DMS 273 (cell line): ENCODE measurements around the gene TRPM1.

ENCODE experiments used
- DNase-seq: peaks from one replicate; lab custom pipeline; 2025; ENCODE audit not compliant: unreplicated experiment; lab: John Stamatoyannopoulos, UW

The TRPM1 gene

DNA sequence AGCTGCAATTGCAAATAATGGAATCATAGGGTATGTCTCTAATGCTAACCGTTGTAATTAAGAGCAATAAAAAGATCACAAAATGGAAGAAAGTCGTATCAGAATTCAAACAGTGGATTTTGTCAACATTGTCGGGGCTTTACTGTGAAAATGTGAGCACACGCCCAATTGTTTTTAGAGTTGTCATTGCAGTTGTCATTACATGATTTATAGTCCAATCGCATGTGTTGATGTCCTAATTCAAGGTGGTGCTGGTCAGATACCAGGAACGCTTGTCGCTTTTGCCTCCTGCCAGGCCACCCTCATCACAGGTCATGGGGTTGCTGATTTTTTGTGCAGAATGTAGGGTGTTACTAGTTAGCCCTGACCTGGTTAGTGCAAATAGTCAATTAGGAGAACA lies 16.2 kb downstream of the TRPM1 start:
- no peak for DNase-seq

DNA sequence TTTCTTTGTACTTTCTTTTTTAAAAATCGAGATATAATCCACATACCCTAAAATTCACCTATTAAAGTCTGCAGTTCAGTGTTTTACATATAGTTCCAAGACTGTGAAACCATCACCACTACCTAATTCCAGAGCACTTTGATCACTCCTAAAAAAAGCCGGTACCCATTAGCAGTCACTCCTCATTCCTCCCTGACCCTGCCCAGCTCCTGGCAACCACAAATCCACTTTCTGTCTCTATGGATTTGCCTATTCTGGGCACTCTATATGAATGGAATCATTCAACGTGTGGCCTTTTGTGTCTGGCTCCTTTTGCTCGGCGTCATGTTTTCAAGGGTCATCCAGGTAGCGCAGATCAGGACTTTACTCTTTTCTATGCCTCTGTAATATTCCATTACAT lies 17.3 kb downstream of the TRPM1 start:
- no peak for DNase-seq

DNA sequence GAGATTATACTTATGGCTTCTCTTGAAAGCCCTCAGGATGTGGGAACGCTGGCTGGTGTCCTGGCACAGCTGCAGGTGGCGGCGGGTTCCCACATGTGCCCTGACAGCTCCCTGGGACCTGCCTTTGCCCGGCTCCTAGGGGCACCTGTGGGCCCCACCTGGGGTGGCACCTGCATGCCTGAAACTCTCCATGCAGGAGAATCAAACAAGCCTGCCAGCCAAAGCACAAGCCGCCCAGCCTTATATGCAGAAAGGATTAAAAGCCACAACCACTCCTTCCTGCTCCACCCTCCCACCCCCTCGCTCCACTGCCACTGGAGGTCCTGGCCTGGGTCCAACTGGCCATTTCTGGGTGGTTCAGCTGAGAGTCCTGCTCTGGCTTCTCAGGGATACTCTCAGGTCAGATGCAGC lies 18.1 kb downstream of the TRPM1 start:
- DNase-seq, result no peak

DNA sequence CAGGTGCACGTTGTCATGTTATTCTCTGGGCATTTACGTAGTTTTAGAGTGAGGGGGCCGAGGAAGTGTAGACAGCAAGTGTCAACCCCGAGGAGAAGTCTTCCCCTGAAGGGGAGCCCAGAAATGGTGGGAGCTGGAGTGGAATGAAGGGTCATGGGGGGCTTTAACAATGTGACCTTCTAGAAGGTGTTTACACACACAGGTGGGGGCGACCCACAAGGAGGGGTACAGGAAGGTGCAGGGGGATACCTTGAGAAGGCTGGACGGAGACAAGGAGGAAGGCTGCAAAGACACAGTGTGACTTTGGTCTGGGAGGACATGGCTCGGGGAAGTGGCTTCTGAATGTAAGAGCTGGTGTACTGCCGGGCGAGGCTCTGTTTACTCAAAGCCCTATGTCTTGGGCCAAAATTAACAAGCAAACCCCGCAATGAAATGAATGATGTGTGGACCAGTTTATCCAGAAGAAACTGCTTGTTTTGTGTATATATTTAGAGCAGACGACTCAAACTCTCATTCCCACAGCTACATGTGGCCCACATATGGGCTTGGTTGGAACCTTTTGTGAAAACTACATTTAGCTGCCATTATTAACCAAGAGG lies 18.7 kb downstream of the TRPM1 start:
- DNase-seq, result no peak

DNA sequence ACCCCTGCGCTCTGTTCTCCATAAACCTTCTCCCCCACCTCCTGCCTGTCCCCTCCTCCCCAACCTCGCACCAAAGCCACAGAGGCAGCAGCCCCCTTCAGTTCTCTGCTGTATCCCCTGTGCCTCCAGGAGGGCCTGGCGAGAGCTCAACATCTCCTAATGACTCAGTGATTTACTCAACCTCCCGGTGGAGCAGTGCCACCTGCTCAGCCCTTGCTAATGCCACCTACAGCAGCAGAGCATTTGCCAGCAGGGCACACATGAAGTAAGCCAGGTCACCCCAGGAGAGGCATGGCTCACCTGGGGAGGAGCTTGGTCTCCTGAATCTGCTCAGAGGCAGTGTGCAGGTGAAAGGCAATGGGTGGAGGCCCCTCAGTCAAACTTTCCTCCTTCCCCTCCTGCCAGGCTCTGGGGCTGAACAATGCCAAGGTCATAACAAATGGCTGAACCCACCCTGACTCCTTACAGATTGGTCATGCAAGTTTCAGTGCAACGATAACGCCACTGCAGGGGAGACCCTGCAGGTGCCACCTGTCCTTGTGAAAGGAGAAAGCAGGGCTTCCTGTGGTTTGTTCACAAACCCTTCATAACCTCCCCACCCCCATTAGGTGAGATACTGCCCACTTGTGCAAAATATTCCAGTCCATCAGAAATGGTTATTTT lies 19.8 kb downstream of the TRPM1 start:
- peak; percentile 3 for DNase-seq

DNA sequence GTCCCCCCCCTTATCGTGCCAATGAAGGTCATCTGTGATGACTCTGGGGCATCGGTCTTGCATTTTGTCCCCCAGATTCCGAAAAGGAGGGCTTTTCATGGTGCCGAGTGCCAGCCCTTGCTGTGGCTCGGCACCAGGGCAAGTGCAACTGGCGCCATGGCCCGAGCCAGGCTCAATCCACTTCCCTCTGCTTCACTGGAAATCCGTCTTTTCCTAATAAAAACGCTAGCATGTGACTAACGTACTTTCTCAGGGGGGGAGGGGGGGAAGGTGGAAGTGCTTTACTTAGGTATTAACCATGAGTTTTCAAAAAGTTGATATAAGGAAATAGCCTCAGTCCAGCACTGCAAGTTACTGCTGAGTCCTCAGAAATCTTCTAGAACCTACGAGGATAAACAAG lies 20.5 kb downstream of the TRPM1 start:
- DNase-seq, result no peak

DNA sequence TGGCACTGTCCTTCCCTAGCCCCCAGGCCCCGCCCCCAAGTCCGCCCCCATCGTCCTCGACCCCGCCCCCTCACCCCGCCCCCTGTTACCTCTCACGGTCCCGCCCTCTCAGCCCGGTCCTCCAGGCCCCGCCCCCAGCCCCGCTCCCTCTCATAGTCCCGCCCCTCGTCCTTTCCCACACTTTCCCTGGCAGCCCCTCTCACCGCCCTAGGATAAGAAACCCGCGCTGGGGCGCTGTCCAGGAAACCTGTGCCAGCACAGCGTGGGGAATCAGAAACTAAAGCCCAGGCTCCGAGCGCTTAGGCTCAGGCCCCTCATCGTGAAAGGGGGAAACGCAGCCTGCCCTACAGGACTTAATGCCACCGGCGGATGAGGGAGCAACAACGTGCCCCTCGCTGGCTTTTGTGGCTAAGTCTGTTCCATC lies 20.9 kb downstream of the TRPM1 start:
- DNase-seq, result no peak

DNA sequence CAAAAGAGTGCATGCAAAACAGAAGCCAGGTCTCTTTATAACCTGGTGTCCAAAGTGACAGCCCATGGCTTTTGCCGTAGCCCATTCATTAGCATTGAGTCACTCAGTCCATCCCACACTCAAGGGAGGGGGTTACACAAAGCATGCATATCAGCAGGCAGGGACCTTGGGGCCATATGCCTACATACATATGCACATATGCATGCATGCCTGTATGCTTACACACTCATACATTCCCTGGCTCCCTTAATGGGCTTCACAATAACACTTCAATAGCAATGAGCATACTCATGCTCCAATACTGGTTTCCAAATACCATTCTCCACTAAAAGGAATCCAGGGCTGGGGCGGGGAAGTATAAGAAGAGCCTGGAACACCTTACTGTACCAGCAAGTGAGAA lies 22.0 kb downstream of the TRPM1 start:
- peak; percentile 16 for DNase-seq

DNA sequence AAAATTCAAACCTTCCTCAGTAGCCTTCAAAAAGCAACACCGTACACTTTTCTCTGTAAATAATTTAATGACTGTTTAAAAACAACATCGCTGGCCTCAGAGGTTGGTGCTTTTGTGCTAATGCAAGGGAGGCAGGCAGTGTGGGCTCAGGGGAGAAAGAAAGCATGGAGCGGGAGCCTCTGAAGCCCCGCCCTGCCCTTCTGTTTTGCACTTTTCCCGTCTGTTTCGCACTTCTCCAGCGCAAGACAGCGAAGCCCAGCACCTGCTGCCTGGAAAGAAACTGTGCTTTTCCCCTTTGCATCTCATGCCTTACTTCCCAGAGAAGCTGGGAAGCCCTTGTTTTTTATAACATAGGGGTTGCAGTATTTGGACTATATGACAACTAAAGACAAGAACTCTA lies 23.1 kb downstream of the TRPM1 start:
- peak; percentile 78 for DNase-seq

DNA sequence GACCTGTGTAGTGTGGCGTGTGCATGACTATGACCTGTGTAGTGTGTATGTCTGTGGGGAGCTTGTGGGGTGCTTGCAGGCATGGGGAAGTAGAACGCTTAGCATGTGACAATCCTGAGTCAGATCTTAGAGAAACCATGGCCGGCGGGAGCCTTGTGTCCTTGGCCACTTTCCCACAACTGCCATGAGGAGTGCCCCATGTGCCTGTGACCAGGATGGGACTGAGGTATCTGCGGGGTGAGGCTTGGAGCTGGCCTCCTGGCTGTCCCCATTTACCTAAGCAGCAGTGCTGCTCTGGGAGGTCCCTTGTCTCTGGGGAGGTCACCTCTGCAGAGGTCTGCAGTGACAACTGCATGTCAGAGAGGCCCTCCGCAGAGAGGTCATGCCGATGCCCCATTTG lies 23.6 kb downstream of the TRPM1 start:
- no peak for DNase-seq

DNA sequence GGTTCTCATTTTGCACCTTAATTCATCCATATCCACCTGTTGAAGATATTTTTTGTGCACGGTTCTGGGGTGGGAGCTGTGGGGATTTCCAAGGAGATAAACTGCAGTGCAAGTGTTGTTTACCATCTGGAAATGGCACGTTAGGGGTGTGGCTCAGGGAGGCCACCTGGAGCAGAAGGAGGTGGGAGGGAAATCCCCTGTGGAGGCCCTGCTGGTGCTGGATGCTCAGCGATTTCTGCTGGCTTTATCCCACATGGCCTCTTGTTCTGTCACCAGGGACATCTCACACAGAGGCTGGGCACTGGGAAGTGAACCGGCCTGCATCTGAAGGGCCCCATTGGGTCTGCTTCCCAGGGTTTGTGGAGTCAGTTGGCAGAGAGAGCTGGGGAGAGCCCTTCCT lies 24.3 kb downstream of the TRPM1 start:
- peak; percentile 63 for DNase-seq

DNA sequence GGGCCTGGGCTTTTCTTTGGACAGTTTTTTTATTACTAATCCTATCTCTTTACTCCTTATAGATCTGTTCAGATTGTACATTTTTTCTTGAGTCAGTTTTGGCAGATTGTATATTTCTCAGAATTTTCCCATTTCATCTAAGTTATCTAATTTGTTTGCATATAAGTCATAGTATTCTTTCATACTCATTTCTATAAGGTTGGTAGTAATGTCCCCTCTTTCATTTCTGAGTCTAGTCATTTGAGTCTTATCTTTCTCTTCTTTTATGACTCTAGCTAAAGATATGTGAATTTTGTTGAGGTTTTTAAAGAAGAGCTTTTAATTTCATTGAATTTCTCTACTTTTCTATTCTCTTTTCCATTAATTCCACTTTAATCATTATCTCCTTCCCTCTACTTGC lies 27.2 kb downstream of the TRPM1 start:
- no peak for DNase-seq

DNA sequence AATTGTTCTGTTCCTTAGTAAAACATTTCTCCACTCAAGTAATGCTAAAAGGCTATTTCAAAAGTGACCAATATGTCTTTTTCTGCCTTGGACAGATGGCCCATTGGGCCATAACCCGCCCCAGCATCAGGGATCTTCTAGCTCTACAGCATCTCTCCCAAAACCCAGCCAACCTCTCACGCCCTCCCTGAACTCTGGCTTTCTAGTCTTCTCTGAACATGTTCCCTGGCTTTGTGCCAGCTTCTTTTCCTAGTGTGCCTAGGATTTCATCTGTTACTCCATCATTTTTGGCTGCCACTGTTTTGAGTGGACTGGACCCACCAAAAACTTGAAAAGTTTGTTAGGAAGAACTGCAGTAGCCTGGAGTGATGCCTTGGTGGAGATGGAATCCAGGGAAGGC lies 30.7 kb downstream of the TRPM1 start:
- peak; percentile 33 for DNase-seq

DNA sequence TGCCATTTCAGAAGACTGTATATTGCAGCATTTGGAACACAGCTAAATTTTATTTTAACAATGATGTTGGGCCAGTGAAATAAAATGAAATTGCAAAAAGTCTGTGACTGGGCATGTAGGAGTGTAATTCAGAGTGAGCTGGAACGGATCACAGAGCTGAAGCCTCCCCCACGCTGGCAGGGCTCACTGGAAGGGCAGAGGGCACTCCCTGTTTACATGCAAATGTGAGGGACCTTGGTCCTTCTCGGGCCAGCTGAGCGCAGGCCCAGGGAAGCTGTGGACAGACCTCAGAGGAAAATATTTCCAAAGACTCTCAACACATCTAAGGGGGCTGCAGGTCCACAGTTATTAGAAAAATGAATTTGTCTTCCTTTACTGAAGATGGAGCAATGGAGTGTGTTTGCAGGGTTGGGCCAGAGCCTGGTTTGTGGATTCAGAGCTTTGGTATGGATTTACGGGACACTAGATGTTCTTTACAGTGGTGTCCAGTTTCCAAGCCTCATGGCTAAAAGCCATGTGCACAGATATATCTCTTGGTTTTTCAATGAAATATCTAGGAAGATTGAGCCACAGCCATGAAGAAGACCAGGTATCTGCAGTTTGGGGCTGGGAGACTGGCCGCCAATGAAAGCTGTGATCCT lies 32.0 kb downstream of the TRPM1 start:
- DNase-seq, result no peak

DNA sequence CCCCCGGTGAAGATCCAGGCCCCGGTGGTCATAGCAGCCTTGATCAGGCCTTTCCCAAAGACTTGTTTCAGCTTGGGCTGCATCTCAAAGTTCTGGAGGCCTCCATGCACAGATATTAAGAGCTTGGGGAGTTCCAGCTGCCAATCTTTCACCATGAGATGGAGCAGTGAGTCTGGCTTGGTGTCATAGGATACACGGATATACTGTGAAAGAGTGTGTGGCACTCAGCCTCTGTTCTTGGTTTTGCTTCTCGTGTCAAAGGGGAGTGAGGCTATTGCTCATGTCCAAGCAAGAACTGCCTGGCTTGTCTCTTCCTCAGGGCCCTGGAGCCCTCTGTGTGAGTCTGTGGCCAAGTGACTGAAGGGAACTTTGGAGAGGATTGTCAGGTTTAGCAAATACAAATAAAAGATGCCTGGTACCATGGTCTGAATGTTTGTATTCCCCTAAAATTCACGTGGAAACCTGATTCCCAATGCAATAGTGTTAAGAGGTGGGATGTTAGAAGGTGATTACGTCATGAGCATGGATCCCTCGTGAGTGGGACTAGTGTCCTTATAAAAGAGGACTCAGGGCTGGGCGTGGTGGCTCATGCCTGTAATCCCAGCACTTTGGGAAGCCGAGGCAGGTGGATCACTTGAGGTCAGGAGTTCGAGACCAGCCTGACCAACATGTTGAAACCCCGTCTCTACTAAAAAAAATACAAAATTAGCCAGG lies 33.5 kb downstream of the TRPM1 start:
- DNase-seq, result no peak

DNA sequence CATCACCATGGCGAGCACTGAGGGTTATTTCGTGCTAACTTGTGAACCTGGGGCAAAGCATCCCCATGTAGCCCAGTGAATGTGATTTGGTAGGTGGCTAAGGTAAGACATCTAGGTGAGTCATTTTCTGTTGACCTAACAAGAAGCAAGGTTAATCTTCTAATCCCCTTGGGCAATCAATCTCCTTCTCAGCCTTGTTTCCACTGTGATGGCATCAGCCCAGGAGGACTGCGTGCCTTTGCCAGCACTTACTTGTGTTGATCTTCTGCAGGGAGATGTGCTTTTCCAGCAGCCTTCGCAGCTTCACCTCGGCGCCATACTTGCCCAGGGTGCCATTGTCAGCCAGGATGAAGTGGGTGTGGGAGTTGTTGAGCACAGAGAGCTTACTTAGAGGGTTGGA lies 35.7 kb downstream of the TRPM1 start:
- DNase-seq, result no peak

DNA sequence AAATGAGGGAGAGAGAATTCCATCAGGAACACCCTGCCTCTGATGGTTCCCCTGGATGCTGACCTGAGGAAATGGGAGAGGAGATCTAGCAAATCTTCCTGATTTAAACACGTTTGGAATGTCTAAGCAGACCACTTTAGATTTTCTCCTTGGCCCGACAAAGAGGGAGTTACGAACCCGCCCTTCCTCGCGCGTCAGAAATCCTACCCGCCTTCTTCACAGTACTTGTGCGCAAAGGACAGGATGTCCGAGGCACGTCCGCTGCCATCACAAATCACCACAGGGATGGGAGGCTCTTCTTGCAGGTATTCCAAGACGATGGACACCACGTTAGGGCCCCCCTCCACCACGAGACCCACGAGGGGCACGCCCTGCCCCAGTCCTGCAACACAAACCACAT lies 38.6 kb downstream of the TRPM1 start:
- DNase-seq, result no peak

DNA sequence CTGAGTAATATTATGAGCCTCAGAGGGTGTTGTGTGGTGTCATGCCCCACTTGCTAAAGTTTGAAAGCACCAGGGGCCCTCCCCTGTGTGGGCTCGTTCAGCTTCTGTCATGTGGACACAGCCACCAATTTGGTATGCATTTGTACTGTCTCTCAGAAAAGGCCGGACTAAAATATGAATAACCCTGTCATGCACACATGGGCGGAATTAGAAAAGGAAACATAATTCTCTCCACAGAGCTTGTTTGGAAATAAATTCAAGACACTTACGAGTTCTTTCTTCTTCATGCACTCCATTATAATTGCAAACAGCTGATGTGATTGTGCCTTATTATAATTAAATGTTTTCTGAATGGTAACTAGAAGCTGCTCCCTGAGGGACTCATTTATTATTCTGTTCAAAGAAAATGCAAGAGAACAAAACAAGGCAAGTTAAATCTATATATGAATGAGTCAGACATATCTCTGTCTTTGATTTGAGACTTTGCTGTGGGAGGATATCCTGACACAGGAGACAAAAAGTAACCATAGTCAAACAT lies 39.1 kb downstream of the TRPM1 start:
- DNase-seq, result no peak

DNA sequence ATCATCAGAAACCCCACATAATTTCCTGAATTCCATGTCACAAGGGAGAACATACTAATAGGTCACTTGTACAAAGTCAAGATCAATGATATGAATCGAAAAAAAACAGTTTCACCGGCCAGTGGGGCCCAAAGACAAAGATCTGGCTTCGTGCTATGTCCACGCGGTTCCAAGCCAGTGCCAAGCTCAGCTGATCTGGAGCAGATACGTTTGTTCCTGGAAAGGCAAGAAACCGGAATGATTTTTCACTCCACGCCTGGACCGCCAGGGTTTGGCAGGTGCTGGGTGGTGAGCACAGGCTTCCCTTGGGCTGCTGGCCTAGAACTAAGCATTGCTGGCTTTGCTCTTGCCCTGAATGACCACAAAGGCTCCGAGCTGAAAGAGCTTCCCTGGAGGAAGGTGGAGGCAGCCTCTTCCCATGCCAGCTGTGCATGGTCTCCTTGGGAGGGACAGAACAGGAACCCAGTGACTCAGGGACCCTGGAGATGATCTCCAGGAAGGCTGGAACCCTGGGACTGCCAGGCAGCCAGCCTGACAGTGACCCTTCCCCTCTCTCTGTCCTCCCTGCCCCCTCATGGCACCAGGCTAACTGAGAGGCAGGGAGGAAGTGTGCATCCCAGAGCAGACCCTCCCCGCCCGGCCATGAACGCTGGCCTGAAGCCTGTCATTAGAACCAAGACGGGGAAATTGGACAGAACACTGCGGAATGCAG lies 40.9 kb downstream of the TRPM1 start:
- DNase-seq, result no peak

DNA sequence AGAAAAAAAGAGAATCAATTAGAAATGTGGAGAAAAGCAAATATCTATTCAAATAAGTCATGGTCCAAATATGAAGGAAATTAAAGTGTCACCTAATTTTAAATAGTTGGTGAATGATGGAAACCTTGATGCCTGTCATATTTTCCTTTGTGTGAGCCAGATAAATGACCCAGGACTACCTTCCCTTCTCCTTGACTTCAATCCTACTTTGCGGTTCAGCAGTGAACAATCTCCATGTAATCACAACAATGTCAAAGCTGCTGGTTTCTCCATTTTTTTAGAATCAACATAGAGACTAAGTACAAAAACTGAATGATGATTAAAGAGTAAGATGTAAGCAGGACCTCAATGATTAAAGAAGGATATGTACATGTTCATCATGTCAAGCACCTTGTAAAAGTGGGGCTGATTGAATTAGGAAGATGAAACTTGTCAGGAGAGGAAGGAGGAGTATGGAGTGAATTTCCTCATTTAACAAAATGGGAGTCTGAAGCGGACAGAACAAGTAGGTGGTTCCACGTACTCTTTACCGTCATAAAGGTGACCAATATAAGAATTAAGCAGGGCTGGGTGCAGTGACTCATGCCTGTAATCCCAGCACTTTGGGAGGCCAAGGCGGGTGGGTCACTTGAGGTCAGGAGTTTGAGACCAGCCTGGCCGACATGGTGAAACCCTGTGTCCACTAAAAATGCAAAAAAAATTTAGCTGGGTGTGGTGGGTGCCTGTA lies 43.1 kb downstream of the TRPM1 start:
- no peak for DNase-seq
